Glutamatergic neuron (in vitro differentiated cells): ENCODE results near the gene SPTLC3. TPM values are rescaled to one million over a fixed set of nuclear protein-coding genes. Genes with fewer than 3 reads are reported as not detected.

Source experiments
- DNase-seq: peaks from one replicate; pipeline ENCODE4 v3.0.0; 2022
- H3K27ac Mint-ChIP-seq: one replicate; pipeline ENCODE4 v1.8.0; 2020; ENCODE audit warnings: mild to moderate bottlenecking, mixed read lengths, inconsistent platforms; ENCODE audit not compliant: unreplicated experiment
- H3K27me3 Mint-ChIP-seq: one replicate; pipeline ENCODE4 v1.8.0; 2020; ENCODE audit warnings: mild to moderate bottlenecking, moderate library complexity, mixed read lengths, inconsistent platforms; ENCODE audit not compliant: unreplicated experiment
- H3K36me3 Mint-ChIP-seq: one replicate; pipeline ENCODE4 v1.8.0; 2020; ENCODE audit warnings: mild to moderate bottlenecking, mixed read lengths, inconsistent platforms; ENCODE audit not compliant: unreplicated experiment
- H3K4me1 Mint-ChIP-seq: one replicate; pipeline ENCODE4 v1.8.0; 2020; ENCODE audit warnings: mild to moderate bottlenecking, low read depth, mixed read lengths, inconsistent platforms; ENCODE audit not compliant: unreplicated experiment
- H3K4me3 Mint-ChIP-seq: one replicate; pipeline ENCODE4 v1.8.0; 2020; ENCODE audit warnings: mild to moderate bottlenecking, mixed read lengths, inconsistent platforms; ENCODE audit not compliant: unreplicated experiment
- H3K9me3 Mint-ChIP-seq: one replicate; pipeline ENCODE4 v1.8.0; 2020; ENCODE audit warnings: mild to moderate bottlenecking, moderate library complexity, mixed read lengths, inconsistent platforms; ENCODE audit not compliant: unreplicated experiment
- long read RNA-seq: library from polyadenylated mRNA; unstranded; transcript quantifications from one replicate; pipeline ENCODE4 v2.0.0, GENCODE V29; 2020; ENCODE audit not compliant: unreplicated experiment
- total RNA-seq: library from RNA; stranded (reverse); fragmentation: NEBNext Ultra II Directional; extraction: Animal tissue kit (Norgen Biotek cat#: 25700); gene quantifications from one replicate; pipeline ENCODE4 v1.2.1, GENCODE V29; 2021; ENCODE audit not compliant: unreplicated experiment
- TF ChIP-seq, protein P1 (sequence below): fragments of 200-600 bp; sonication (generic); IDR thresholded peaks from one replicate; pipeline ENCODE4 v1.5.0; 2021; ENCODE audit not compliant: partially characterized antibody, unreplicated experiment

The SPTLC3 gene
- not detected for total RNA-seq
- long read RNA-seq = 0 reads

DNA sequence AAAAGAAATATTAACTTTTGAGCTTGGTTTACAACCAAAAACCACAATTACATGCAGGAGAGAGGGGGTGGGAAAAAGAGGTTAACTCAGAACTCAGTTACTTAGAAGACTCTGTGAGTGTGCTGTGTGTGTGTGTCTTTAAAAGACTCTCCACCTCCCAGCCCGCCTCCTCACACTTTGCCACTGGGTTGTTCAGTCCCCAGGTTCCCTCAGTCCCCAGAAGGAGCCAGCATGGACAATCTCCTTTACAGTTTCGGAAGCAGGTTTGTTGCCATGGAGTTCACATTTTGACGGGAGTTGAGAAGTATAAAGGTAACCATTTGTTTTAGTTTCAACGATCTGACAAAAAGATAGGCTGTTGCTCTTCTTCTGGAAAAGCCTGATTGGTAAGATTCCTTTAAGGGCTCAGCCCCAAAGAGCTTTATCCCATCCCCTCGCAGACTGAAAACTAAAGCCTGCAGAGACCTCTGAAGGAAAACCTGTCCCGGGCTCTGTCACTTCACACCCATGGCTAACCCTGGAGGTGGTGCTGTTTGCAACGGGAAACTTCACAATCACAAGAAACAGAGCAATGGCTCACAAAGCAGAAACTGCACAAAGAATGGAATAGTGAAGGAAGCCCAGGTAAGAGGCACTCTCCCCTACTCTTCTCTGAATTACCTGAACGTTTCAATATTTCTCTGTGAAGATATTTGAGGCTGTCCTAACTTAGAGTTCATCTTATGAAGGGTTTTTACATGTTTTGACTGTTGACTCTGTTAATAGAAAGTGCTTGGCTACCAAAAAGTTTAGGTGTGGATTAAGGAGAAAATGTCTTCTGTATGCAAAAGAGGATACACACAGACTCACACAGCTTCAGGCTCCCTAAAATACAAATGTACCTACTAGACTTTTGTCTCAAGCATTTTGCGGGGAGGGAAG, at the start of gene SPTLC3:
SPTLC3 (plus strand) TSS at position 212 of the 921 bp plus-strand sequence; CDS start at position 508, 296 bp downstream.
- TF ChIP-seq, protein P1, sequence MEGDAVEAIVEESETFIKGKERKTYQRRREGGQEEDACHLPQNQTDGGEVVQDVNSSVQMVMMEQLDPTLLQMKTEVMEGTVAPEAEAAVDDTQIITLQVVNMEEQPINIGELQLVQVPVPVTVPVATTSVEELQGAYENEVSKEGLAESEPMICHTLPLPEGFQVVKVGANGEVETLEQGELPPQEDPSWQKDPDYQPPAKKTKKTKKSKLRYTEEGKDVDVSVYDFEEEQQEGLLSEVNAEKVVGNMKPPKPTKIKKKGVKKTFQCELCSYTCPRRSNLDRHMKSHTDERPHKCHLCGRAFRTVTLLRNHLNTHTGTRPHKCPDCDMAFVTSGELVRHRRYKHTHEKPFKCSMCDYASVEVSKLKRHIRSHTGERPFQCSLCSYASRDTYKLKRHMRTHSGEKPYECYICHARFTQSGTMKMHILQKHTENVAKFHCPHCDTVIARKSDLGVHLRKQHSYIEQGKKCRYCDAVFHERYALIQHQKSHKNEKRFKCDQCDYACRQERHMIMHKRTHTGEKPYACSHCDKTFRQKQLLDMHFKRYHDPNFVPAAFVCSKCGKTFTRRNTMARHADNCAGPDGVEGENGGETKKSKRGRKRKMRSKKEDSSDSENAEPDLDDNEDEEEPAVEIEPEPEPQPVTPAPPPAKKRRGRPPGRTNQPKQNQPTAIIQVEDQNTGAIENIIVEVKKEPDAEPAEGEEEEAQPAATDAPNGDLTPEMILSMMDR = no peak
- Mint-ChIP-seq H3K36me3 (no peaks in the 10 kb centered on the region), H3K27me3 (no peaks in the 10 kb centered on the region), H3K27ac (no peak within 1 kb of the TSS), H3K4me1 (no peaks in the 10 kb centered on the region), H3K9me3 (no peaks in the 10 kb centered on the region), H3K4me3 (no peak within 1 kb of the TSS)
- no peak for DNase-seq

DNA sequence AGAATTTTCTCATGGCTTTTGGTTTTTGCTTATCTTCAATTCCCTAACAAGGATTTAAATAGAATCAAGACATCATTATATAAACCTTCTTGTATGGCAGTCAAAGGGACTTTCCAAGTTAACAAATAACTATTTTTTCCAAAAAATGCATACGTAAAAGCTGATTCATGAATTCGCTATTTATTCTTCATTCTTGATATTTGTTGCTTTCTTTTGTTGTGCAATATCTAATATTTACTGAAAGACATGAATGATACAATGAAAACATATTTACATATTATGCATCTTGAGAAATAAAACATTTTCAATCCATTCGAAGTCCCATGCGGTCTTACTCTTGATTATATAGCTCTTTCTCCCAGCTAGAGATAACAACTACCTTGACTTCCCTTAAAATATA, 47.0 kb upstream of the SPTLC3 start:
- Mint-ChIP-seq H3K4me3 (no peak overlapping the region), H3K4me1 (no peaks in the 10 kb centered on the region), H3K36me3 (no peaks in the 10 kb centered on the region), H3K9me3 (no peaks in the 10 kb centered on the region), H3K27ac (no peak overlapping the region), H3K27me3 (no peaks in the 10 kb centered on the region)
- DNase-seq = no peak
- TF ChIP-seq, protein P1 = no peak

DNA sequence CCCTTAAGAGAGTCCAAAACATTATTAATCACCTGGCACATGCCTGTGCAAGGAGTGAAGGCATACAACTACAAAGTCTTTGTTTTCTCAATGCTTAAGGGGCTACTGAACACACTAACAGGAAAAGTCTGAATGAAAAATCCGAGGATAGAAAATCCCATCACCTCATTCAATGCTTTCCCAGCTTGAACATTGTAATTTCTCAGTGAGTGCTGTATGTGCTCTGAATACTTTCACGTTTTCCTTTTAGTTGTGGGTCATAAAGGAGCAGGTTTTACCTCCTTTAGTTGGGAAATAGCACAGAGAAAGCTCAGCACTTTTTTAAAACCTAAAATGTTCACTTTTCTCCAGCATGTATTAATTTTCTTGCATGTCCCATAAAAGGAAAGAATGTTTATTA, 45.9 kb upstream of the SPTLC3 start:
- H3K4me3 Mint-ChIP-seq = no peak overlapping the region
- H3K4me1 Mint-ChIP-seq = no peaks in the 10 kb centered on the region
- H3K9me3 Mint-ChIP-seq = no peaks in the 10 kb centered on the region
- H3K36me3 Mint-ChIP-seq = no peaks in the 10 kb centered on the region
- H3K27me3 Mint-ChIP-seq = no peaks in the 10 kb centered on the region
- no peak for DNase-seq
- TF ChIP-seq, protein P1 = no peak
- no peak overlapping the region for H3K27ac Mint-ChIP-seq

DNA sequence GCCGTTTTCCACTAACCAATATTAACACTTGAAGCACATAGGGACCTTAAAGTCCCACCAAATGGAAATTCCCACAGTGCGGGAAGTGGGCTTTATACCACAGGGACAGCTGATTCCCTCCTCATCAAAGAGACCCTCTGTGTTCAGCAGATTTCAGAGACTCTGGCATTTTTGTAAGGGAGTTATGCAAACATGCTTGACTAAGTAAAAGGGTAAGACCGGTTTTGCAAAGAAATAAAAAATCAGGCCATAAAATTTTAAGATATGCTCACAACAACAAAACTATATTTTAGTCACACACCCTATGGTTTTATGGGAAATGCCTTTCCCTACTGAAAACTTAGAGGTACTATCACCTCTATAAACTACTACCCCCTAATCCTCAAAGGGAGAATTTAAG, 45.4 kb upstream of the SPTLC3 start:
- no peak overlapping the region for H3K27ac Mint-ChIP-seq

More for the DNA sequence above, 45.4 kb upstream of the SPTLC3 start:
- Mint-ChIP-seq H3K36me3 (no peaks in the 10 kb centered on the region), H3K4me3 (no peak overlapping the region), H3K9me3 (no peaks in the 10 kb centered on the region), H3K4me1 (no peaks in the 10 kb centered on the region), H3K27me3 (no peaks in the 10 kb centered on the region)
- TF ChIP-seq, protein P1 = no peak
- no peak for DNase-seq
